ENCODE measurements around the gene TDO2. TPM values are rescaled to one million over a fixed set of nuclear protein-coding genes. Genes with fewer than 3 reads are reported as not detected.

Gene TDO2
- 2.2 and 4.2 TPM in 2 replicates for total RNA-seq

GRCh38 chr4:155903453-155903852 is at the start of gene TDO2:
Gene TDO2 (plus strand): TSS chr4:155903696. CDS start chr4:155903759, 63 bp downstream.
- H3K4me3 ChIP-seq (ENCODE audit: low read depth, low read length): no peak within 1 kb of the TSS
- TF ChIP-seq, protein P1, sequence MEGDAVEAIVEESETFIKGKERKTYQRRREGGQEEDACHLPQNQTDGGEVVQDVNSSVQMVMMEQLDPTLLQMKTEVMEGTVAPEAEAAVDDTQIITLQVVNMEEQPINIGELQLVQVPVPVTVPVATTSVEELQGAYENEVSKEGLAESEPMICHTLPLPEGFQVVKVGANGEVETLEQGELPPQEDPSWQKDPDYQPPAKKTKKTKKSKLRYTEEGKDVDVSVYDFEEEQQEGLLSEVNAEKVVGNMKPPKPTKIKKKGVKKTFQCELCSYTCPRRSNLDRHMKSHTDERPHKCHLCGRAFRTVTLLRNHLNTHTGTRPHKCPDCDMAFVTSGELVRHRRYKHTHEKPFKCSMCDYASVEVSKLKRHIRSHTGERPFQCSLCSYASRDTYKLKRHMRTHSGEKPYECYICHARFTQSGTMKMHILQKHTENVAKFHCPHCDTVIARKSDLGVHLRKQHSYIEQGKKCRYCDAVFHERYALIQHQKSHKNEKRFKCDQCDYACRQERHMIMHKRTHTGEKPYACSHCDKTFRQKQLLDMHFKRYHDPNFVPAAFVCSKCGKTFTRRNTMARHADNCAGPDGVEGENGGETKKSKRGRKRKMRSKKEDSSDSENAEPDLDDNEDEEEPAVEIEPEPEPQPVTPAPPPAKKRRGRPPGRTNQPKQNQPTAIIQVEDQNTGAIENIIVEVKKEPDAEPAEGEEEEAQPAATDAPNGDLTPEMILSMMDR (IDR thresholded peaks at IDR 0.05; ENCODE audit: insufficient read depth, low read depth, low read length): no peak
- DNase-seq (ENCODE audit: low read depth): peak; percentile 31

- TF ChIP-seq, protein P1 (IDR thresholded peaks at IDR 0.05; ENCODE audit: insufficient read depth, low read depth, low read length): no peak
- DNase-seq (ENCODE audit: low read depth): peak; percentile 22
- H3K4me3 ChIP-seq (ENCODE audit: low read depth, low read length): peak overlapping the region; percentile 10
Observed at GRCh38 chr4:155854582-155855226, 48.8 kb upstream of the TDO2 start.

GRCh38 chr4:155855897-155856296 is 47.6 kb upstream of the TDO2 start:
- TF ChIP-seq, protein P1 (IDR thresholded peaks at IDR 0.05; ENCODE audit: insufficient read depth, low read depth, low read length): no peak
- no peak for DNase-seq (ENCODE audit: low read depth)
- H3K4me3 ChIP-seq (ENCODE audit: low read depth, low read length): no peak overlapping the region

GRCh38 chr4:155866177-155866576 is 37.3 kb upstream of the TDO2 start, which contains the start of gene ASIC5:
Gene ASIC5 (minus strand): TSS chr4:155866277. CDS start chr4:155866226, 51 bp downstream.
- no peak within 1 kb of the TSS for H3K4me3 ChIP-seq (ENCODE audit: low read depth, low read length)
- TF ChIP-seq, protein P1 (IDR thresholded peaks at IDR 0.05; ENCODE audit: insufficient read depth, low read depth, low read length): no peak
- DNase-seq (ENCODE audit: low read depth): no peak

- no peak overlapping the region for H3K4me3 ChIP-seq (ENCODE audit: low read depth, low read length)
- TF ChIP-seq, protein P1 (IDR thresholded peaks at IDR 0.05; ENCODE audit: insufficient read depth, low read depth, low read length): no peak
- DNase-seq (ENCODE audit: low read depth): no peak
Observed at GRCh38 chr4:155875878-155876277, 27.6 kb upstream of the TDO2 start.

DNA sequence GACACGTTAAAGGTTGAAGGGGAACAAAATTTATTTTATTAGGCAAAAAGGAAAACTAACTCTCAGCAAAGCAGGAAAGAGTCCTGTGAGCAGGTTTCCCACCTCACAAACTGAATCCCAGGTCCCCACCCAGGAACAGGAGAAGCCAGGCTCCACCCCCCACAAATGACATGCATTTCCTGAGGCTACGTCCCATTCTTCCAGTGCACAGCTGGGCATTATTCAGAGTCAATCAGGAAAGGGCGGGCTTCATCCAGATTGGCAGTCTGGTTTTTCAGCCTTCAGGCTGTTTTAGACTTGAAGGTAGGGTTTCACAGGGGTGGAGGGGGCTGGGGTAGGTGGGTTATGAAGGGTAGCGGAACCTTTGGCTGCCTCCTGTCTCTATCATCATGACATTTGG is 25.5 kb upstream of the TDO2 start:
- TF ChIP-seq, protein P1 (IDR thresholded peaks at IDR 0.05; ENCODE audit: insufficient read depth, low read depth, low read length): no peak
- H3K4me3 ChIP-seq (ENCODE audit: low read depth, low read length): no peak overlapping the region
- DNase-seq (ENCODE audit: low read depth): no peak

GRCh38 chr4:155878611-155879010 is 24.9 kb upstream of the TDO2 start:
- DNase-seq (ENCODE audit: low read depth): no peak
- TF ChIP-seq, protein P1 (IDR thresholded peaks at IDR 0.05; ENCODE audit: insufficient read depth, low read depth, low read length): no peak
- no peak overlapping the region for H3K4me3 ChIP-seq (ENCODE audit: low read depth, low read length)
